Kasumi-1 (cell line): ENCODE data around the gene TMEM131.

ENCODE experiments used
- DNase-seq, 2 experiments: peaks; one replicate each; lab custom pipeline; 2025; lab: John Stamatoyannopoulos, UW

The TMEM131 gene

GRCh38 chr2:97759727-97760407, 235.9 kb downstream of the TMEM131 start:
- DNase-seq, result no peak

DNA sequence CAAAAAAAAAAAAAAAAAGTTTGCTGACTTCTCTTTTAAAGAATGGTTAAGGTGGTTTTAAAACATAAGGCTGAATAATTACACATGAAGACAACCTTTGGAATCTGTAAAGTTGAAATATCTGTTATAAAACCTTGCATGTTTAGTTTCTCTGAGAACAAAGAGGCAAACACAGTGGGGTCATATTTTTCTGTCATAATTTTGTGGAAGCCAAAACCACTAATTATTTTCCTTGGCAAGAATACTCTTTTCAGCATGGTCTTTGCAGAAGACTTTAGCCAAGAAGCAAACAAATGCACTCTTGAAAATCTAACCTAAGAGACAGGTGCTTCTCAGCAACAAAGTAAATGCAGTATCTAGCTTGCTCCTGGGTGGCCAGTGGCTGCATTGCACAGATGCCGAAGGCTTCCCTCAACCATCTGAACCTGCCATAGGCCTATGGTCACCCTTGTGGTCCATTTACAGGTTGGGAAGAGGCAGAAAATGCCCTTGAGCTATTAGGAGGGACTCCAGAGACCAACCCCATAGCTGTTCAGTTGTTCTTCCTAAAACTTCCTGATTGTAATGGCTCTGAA, 237.5 kb downstream of the TMEM131 start:
- no peak for DNase-seq

DNA sequence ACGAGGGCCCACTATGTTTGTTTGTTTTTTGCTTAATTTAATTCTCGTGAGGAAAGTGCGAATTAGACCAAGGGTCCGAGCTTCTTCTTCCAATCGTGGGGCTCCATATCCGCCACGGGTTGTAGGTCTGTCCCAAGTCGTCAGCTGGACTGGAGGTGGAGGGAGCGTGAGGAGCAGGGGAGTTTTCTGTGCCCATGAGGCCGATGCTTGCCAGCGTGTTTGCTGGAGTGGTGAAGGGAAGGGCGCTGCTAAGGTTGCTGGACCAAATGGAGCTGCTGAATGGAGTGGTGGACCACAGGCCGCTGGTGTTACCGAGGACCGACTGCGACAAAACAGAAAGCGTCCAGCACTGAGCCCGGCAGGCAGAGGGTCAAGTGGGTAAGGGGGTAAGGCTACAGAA, 238.7 kb downstream of the TMEM131 start:
- DNase-seq, result no peak

- DNase-seq, result no peak
These were observed 240.3 kb downstream of the TMEM131 start for GRCh38 chr2:97755491-97755890.

GRCh38 chr2:97754690-97755346, 240.9 kb downstream of the TMEM131 start:
- DNase-seq, result no peak

GRCh38 chr2:97752342-97753334, 243.1 kb downstream of the TMEM131 start:
- DNase-seq, result no peak

- peak in 1 of 2 experiments; percentile 28 for DNase-seq
These were observed 244.0 kb downstream of the TMEM131 start for GRCh38 chr2:97751752-97752151.

DNA sequence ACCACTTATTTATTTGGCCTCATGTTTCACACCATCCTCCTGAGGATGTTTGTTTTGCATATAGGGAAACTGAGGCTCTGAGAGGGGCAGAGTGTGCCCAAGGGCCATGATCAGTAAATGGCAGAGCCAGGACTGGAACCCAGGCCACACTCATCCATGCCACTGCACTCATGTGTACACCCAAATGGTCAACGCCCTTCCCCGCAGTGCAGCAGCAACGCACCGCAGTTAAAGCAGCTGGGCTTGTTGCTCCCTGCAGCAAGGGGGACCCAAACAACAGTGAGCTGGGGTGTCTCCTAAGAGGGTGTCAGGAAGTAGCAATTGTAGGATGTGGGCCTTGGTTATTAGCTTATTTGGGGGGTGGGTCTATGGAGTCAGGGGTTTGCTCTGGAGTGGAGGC, 245.7 kb downstream of the TMEM131 start:
- no peak for DNase-seq

DNA sequence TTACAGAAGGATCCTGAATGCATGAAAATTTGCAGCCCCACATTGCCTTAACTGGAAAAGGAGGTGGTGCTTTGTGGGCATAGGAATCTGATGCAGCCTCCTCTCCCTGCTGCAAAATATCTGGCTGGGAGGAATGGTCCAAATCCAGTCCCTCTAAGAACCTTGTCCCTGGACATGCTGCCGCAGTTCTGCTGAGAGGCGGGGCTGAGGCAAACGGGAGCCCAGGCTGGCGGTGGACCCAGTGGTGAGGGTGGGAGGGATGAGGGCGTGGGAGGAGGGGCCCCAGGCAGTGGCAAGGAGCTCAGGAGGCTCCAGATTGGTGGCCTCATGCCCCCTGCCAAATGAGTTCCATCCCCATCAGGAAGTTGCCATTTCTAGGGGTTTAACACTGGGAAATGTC, 246.2 kb downstream of the TMEM131 start:
- no peak for DNase-seq

DNA sequence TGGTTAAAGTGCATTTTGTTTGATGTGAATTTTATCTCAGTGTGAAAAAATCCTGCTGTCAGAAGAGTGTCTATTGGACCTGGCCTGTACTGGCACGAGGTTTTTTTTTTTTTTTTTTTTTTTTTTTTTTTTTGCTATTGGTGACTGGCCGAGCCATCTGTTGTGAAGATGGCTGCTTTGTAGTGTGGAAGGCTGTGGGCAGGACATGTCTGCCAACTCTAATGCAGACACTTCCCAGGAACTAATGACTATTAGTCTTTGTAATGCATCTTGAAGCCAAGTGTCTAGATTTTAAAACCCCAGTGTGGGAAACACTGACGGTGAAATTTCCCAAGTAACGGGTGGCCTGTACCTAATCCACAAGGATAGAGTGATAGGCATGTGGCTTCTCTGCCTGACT, 248.0 kb downstream of the TMEM131 start:
- no peak for DNase-seq

DNA sequence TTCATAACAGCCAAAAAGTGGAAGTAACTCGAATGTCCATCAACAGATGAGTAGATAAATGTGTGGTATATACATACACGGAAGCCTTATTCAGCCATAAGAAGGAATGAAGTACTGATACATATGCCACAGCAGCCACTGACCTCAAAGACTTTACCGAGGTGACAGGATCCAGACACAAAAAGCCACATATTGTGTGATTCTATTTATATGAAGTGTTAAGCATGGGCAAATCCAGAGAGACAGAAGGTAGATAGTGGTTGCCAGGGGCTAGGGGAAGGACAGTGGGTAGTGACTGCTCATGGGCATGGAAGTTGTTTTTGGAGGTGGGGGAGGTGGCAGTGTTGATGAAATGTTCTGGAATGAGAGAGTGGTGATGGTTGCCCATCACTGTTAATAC, 248.5 kb downstream of the TMEM131 start:
- DNase-seq, result no peak

DNA sequence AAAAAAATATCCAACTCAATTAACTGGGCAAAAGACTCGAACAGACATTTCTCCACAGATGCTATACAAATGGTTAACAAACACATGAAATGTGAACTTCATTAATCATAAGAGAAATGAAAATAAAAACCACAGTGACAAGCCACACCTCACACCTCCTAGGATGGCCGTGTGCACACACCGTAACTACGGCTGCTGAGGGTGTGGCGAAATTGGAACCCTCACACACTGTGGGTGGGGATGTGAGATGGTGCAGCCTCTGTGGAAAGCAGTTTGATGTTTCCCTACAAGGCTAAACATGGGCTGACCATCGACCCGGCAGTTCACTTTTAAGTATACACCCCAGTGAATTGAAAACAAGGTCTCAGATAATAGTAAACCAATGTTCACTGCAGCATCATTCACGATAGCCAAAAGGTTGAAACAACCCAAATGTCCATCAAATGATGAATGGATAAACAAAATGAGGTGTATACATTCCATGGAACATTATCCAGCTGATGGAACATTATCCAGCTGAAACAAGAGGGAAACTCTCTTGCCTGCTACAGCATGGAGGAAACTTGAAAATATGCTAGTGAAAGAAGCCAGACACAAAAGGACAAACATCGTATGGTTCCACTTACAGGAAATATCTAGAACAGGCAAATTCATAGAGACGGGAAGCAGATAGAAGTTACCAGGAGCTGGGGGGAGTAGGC, 250.1 kb downstream of the TMEM131 start:
- no peak for DNase-seq

DNA sequence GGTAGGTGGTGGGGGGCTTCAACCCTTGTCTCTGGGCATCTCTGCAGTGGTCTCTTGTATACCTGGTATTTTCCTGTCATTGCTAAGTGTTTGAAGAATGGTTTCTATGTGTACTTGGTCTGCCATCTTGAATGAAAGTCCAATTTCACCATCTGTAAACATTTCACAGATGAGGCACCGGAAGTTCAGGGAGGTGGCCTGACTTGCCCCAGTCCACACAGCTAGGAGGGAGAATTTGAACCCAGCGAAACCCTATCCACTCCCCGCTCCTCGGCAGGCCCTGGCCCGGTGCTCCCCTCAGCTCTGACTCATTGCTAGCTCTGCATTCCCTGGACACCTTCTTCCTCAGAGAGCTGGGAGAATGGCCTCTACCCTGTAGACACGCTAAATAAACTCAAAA, 251.8 kb downstream of the TMEM131 start:
- no peak for DNase-seq

- no peak for DNase-seq
These were observed 253.3 kb downstream of the TMEM131 start for GRCh38 chr2:97742381-97742847.

GRCh38 chr2:97741686-97742085, 254.1 kb downstream of the TMEM131 start:
- DNase-seq, result no peak

- no peak for DNase-seq
These were observed 254.5 kb downstream of the TMEM131 start for GRCh38 chr2:97741251-97741650.

GRCh38 chr2:97740590-97741182, 255.1 kb downstream of the TMEM131 start:
- peak; percentile 50 to 67 for DNase-seq

- DNase-seq, result no peak
These were observed 255.9 kb downstream of the TMEM131 start for GRCh38 chr2:97739893-97740245.

DNA sequence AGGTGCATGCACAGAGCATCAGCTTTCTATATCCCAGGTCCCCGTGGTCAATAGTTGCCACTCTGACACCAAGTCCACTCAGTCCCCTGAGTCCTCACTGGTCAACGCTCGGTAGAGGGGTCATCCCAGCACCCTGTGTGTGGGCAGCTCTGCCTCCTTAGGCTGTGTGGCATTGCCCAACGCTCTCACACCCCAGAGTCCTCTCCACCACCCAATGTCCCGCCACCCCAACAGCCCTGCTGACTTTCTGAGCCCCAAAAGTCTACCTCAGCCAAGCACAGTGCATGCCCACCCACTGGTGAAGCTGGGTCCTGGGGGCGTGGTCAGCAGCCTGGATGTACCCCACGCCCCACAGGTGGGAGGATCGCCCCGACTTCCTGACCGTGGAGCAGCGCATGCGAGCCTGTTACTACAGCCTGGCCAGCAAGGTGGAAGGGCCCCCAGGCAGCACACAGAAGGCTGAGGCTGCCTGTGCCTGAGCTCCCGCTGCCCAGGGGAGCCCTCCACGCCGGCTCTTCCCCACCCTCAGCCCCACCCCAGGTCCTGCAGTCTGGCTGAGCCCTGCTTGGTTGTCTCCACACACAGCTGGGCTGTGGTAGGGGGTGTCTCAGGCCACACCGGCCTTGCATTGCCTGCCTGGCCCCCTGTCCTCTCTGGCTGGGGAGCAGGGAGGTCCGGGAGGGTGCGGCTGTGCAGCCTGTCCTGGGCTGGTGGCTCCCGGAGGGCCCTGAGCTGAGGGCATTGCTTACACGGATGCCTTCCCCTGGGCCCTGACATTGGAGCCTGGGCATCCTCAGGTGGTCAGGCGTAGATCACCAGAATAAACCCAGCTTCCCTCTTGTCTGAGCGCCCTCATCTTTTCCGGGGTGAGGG, 256.5 kb downstream of the TMEM131 start:
- DNase-seq, result no peak
